ENCODE results near the gene NHP2. TPM values are rescaled to one million over a fixed set of nuclear protein-coding genes. Genes with fewer than 3 reads are reported as not detected.

The NHP2 gene
- total and polyA plus RNA-seq, 2 experiments from 2014 or later, result 435 to 455 TPM

GRCh38 chr5:178125253-178125906 lies 28.3 kb downstream of the NHP2 start:
- Mint-ChIP-seq H3K36me3 (ENCODE audit: low read depth) (peaks cover 54% of the 10 kb centered on the region), H3K9me3 (no peaks in the 10 kb centered on the region), H3K4me3 (peak overlapping the region; percentile 38; the same call in 2 of the 3 replicates), H3K4me1 (peaks cover 67% of the 10 kb centered on the region), H3K27ac (peak overlapping the region; percentile 97), H3K27me3 (ENCODE audit: insufficient read depth, low read depth, poor library complexity) (peaks cover 30% of the 10 kb centered on the region)
- no peak overlapping the region for H2AFZ ChIP-seq
- DNase-seq (ENCODE audit: low spot score), result peak; percentile 37
- H3K4me1 ChIP-seq (ENCODE audit: insufficient read depth), result peaks cover 52% of the 10 kb centered on the region
- ATAC-seq, result no peak
- peaks cover 8% of the 10 kb centered on the region for H3K36me3 ChIP-seq (ENCODE audit: insufficient read depth)
- H3K79me2 ChIP-seq (replicated peaks; ENCODE audit: insufficient read depth), result peaks cover 11% of the 10 kb centered on the region; the same call in 1 of the 2 replicates
- H3F3A ChIP-seq (replicated peaks; ENCODE audit: low read depth), result peaks cover 35% of the 10 kb centered on the region
- no peaks in the 10 kb centered on the region for H3K9me2 ChIP-seq (ENCODE audit: insufficient read depth)
- H3K27me3 ChIP-seq (ENCODE audit: insufficient read depth), result no peaks in the 10 kb centered on the region
- H3K4me2 ChIP-seq, result peak overlapping the region; percentile 45
- TF ChIP-seq ZNF114 (CRISPR knock-in tag; IDR thresholded peaks at IDR 0.05) (no peak), POLR2AphosphoS5 (IDR thresholded peaks at IDR 0.05; ENCODE audit: low read depth) (no peak), NANOG (IDR thresholded peaks at IDR 0.05; ENCODE audit: borderline replicate concordance) (no peak), ETS1 (IDR thresholded peaks at IDR 0.05) (no peak), JUNB (IDR thresholded peaks at IDR 0.05; ENCODE audit: unreplicated experiment) (no peak), EZH2phosphoT487 (IDR thresholded peaks at IDR 0.05; ENCODE audit: unreplicated experiment) (no peak), CREB1 (CRISPR knock-in tag; IDR thresholded peaks at IDR 0.05; ENCODE audit: low read depth) (no peak), ZNF331 (CRISPR knock-in tag; IDR thresholded peaks at IDR 0.05; ENCODE audit: low read depth) (no peak), EZH2 (IDR thresholded peaks at IDR 0.05; ENCODE audit: low read depth, unreplicated experiment) (no peak), STAT1 (IDR thresholded peaks at IDR 0.05; ENCODE audit: unreplicated experiment) (no peak)
- TF ChIP-seq, protein P1, sequence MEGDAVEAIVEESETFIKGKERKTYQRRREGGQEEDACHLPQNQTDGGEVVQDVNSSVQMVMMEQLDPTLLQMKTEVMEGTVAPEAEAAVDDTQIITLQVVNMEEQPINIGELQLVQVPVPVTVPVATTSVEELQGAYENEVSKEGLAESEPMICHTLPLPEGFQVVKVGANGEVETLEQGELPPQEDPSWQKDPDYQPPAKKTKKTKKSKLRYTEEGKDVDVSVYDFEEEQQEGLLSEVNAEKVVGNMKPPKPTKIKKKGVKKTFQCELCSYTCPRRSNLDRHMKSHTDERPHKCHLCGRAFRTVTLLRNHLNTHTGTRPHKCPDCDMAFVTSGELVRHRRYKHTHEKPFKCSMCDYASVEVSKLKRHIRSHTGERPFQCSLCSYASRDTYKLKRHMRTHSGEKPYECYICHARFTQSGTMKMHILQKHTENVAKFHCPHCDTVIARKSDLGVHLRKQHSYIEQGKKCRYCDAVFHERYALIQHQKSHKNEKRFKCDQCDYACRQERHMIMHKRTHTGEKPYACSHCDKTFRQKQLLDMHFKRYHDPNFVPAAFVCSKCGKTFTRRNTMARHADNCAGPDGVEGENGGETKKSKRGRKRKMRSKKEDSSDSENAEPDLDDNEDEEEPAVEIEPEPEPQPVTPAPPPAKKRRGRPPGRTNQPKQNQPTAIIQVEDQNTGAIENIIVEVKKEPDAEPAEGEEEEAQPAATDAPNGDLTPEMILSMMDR (conservative IDR thresholded peaks at IDR 0.05; ENCODE audit: low read depth in 2 of 2), result no peak
- TF ChIP-seq, protein P2, sequence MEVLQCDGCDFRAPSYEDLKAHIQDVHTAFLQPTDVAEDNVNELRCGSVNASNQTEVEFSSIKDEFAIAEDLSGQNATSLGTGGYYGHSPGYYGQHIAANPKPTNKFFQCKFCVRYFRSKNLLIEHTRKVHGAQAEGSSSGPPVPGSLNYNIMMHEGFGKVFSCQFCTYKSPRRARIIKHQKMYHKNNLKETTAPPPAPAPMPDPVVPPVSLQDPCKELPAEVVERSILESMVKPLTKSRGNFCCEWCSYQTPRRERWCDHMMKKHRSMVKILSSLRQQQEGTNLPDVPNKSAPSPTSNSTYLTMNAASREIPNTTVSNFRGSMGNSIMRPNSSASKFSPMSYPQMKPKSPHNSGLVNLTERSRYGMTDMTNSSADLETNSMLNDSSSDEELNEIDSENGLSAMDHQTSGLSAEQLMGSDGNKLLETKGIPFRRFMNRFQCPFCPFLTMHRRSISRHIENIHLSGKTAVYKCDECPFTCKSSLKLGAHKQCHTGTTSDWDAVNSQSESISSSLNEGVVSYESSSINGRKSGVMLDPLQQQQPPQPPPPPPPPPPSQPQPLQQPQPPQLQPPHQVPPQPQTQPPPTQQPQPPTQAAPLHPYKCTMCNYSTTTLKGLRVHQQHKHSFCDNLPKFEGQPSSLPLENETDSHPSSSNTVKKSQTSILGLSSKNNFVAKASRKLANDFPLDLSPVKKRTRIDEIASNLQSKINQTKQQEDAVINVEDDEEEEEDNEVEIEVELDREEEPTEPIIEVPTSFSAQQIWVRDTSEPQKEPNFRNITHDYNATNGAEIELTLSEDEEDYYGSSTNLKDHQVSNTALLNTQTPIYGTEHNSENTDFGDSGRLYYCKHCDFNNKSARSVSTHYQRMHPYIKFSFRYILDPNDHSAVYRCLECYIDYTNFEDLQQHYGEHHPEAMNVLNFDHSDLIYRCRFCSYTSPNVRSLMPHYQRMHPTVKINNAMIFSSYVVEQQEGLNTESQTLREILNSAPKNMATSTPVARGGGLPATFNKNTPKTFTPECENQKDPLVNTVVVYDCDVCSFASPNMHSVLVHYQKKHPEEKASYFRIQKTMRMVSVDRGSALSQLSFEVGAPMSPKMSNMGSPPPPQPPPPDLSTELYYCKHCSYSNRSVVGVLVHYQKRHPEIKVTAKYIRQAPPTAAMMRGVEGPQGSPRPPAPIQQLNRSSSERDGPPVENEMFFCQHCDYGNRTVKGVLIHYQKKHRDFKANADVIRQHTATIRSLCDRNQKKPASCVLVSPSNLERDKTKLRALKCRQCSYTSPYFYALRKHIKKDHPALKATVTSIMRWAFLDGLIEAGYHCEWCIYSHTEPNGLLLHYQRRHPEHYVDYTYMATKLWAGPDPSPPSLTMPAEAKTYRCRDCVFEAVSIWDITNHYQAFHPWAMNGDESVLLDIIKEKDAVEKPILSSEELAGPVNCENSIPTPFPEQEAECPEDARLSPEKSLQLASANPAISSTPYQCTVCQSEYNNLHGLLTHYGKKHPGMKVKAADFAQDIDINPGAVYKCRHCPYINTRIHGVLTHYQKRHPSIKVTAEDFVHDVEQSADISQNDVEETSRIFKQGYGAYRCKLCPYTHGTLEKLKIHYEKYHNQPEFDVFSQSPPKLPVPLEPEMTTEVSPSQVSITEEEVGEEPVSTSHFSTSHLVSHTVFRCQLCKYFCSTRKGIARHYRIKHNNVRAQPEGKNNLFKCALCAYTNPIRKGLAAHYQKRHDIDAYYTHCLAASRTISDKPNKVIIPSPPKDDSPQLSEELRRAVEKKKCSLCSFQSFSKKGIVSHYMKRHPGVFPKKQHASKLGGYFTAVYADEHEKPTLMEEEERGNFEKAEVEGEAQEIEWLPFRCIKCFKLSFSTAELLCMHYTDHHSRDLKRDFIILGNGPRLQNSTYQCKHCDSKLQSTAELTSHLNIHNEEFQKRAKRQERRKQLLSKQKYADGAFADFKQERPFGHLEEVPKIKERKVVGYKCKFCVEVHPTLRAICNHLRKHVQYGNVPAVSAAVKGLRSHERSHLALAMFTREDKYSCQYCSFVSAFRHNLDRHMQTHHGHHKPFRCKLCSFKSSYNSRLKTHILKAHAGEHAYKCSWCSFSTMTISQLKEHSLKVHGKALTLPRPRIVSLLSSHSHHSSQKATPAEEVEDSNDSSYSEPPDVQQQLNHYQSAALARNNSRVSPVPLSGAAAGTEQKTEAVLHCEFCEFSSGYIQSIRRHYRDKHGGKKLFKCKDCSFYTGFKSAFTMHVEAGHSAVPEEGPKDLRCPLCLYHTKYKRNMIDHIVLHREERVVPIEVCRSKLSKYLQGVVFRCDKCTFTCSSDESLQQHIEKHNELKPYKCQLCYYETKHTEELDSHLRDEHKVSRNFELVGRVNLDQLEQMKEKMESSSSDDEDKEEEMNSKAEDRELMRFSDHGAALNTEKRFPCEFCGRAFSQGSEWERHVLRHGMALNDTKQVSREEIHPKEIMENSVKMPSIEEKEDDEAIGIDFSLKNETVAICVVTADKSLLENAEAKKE (CRISPR knock-in tag; IDR thresholded peaks at IDR 0.05), result no peak
- TF ChIP-seq, protein P3, sequence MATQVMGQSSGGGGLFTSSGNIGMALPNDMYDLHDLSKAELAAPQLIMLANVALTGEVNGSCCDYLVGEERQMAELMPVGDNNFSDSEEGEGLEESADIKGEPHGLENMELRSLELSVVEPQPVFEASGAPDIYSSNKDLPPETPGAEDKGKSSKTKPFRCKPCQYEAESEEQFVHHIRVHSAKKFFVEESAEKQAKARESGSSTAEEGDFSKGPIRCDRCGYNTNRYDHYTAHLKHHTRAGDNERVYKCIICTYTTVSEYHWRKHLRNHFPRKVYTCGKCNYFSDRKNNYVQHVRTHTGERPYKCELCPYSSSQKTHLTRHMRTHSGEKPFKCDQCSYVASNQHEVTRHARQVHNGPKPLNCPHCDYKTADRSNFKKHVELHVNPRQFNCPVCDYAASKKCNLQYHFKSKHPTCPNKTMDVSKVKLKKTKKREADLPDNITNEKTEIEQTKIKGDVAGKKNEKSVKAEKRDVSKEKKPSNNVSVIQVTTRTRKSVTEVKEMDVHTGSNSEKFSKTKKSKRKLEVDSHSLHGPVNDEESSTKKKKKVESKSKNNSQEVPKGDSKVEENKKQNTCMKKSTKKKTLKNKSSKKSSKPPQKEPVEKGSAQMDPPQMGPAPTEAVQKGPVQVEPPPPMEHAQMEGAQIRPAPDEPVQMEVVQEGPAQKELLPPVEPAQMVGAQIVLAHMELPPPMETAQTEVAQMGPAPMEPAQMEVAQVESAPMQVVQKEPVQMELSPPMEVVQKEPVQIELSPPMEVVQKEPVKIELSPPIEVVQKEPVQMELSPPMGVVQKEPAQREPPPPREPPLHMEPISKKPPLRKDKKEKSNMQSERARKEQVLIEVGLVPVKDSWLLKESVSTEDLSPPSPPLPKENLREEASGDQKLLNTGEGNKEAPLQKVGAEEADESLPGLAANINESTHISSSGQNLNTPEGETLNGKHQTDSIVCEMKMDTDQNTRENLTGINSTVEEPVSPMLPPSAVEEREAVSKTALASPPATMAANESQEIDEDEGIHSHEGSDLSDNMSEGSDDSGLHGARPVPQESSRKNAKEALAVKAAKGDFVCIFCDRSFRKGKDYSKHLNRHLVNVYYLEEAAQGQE (IDR thresholded peaks at IDR 0.05; ENCODE audit: unreplicated experiment), result no peak
- no peak overlapping the region for H3K4me3 ChIP-seq
- H3K27ac ChIP-seq (ENCODE audit: low read depth), result peak overlapping the region; percentile 96
- H4K20me1 ChIP-seq (replicated peaks; ENCODE audit: insufficient read depth), result no peaks in the 10 kb centered on the region
